K562 (cell line): Measurements from ENCODE around the gene CDKL5. TPM values are rescaled to one million over a fixed set of nuclear protein-coding genes. Genes with fewer than 3 reads are reported as not detected.

Experiments
- ATAC-seq: fragments of 200-7000 bp; cut with Tn5 transposase; 3 replicates; pipeline ENCODE4 v1.9.1; 2020; ENCODE audit warnings: moderate library complexity
- BruUV-seq: library from RNA; stranded (reverse); fragments of 400-500 nt; replicated peaks from 2 replicates; lab custom pipeline; 2021; lab: Mats Ljungman, UMichigan
- CTCF ChIA-PET: fragments of 300-600 bp; formaldehyde crosslinking; extraction: SDS; loops from one replicate; lab custom pipeline; 2021; ENCODE audit warnings: low intra/inter-chr PET ratio; lab: Yijun Ruan, JAX
- POLR2A ChIA-PET: fragments of 300-600, 350-650 bp; sonication (Branson Sonifier 250); formaldehyde crosslinking; extraction: SDS; loops from one replicate; lab custom pipeline; 2021; ENCODE audit warnings: antibody characterized with exemption, inconsistent platforms; lab: Yijun Ruan, JAX
- DNase-seq, 4 experiments: peaks; one replicate each; pipeline versions ENCODE4 v3.0.0 to v3.0.0-alpha.2; 2011 to 2018; ENCODE audit warnings: low spot score in 3 of 4, mixed read lengths in 3 of 4; ENCODE audit errors: extremely low read depth in 1 of 4
- FAIRE-seq: peaks from 2 replicates; lab custom pipeline; 2011; peaks lifted over from hg19 to GRCh38; lab: Jason Lieb, UNC
- H2AFZ ChIP-seq: 2 replicates; pipeline ENCODE4 v1.6.0; 2011; ENCODE audit warnings: low read depth, low read length, control low read depth, inconsistent platforms
- H3K27ac ChIP-seq: fragments of 200-600 bp; 3 replicates; pipeline ENCODE4 v1.8.0; 2011; ENCODE audit warnings: low read depth, mild to moderate bottlenecking, control low read depth, inconsistent platforms, low read length, moderate library complexity, mixed read lengths; ENCODE audit errors: extremely low read depth
- H3K27me3 ChIP-seq, 2 experiments: fragments of 300-600 bp in 1 of 2; 2 replicates in 1 of 2; 3 replicates in 1 of 2; pipeline versions ENCODE4 v1.6.0 to v1.8.0; 2011; ENCODE audit warnings: inconsistent platforms in 2 of 2, low read length in 2 of 2, mild to moderate bottlenecking in 1 of 2, mixed read lengths in 1 of 2, moderate library complexity in 1 of 2; ENCODE audit not compliant: control insufficient read depth in 2 of 2, insufficient read depth in 2 of 2
- H3K36me3 ChIP-seq: fragments of 300-600 bp; 3 replicates; pipeline ENCODE4 v1.8.0; 2011; ENCODE audit warnings: mild to moderate bottlenecking, low read length, inconsistent platforms; ENCODE audit not compliant: control insufficient read depth, insufficient read depth
- H3K4me1 ChIP-seq, 2 experiments: fragments of 200-600 bp in 1 of 2; replicated peaks in 1 of 2; 2 replicates in 1 of 2; 3 replicates in 1 of 2; pipeline versions ENCODE4 v1.5.1 to v1.8.0; 2011; ENCODE audit warnings: inconsistent platforms in 2 of 2, low read length in 2 of 2, mild to moderate bottlenecking in 1 of 2, mixed read lengths in 1 of 2, moderate library complexity in 1 of 2; ENCODE audit not compliant: control insufficient read depth in 2 of 2, insufficient read depth in 2 of 2
- H3K4me2 ChIP-seq: 2 replicates; pipeline ENCODE4 v1.6.1; 2011; ENCODE audit warnings: low read length, control low read depth, inconsistent platforms, mixed read lengths; ENCODE audit not compliant: insufficient read depth
- H3K4me3 ChIP-seq: fragments of 200-600 bp; sonication (generic), shearing (Covaris generic); 2 replicates; pipeline ENCODE4 v1.5.1; 2016; ENCODE audit warnings: control low read depth, inconsistent platforms
- H3K79me2 ChIP-seq: fragments of 200-600 bp; 3 replicates; pipeline ENCODE4 v1.8.0; 2011; ENCODE audit warnings: low read length, inconsistent platforms; ENCODE audit not compliant: control insufficient read depth, insufficient read depth
- H3K9ac ChIP-seq, 2 experiments: 2 replicates each; pipeline versions ENCODE4 v1.6.0 to v1.6.1; 2011; ENCODE audit warnings: low read depth in 2 of 2, low read length in 2 of 2, control low read depth in 1 of 2, inconsistent platforms in 1 of 2, mild to moderate bottlenecking in 1 of 2, mixed read lengths in 1 of 2; ENCODE audit not compliant: insufficient read depth in 1 of 2
- H3K9me1 ChIP-seq: one replicate; pipeline ENCODE4 v1.6.0; 2011; ENCODE audit warnings: inconsistent platforms, mild to moderate bottlenecking, low read length, moderate library complexity; ENCODE audit not compliant: control insufficient read depth, insufficient read depth
- H3K9me3 ChIP-seq: replicated peaks from 2 replicates; pipeline ENCODE4 v1.5.1; 2011; ENCODE audit warnings: low read depth, low read length, inconsistent platforms; ENCODE audit not compliant: control insufficient read depth, insufficient read depth
- H4K20me1 ChIP-seq: replicated peaks from 2 replicates; pipeline ENCODE4 v1.6.1; 2011; ENCODE audit warnings: low read length, inconsistent platforms, mixed read lengths; ENCODE audit not compliant: control insufficient read depth, insufficient read depth
- ARID1B ChIP-seq: fragments of 450-650 bp; IDR thresholded peaks from 2 replicates; pipeline ENCODE4 v1.6.1; 2016; ENCODE audit warnings: antibody characterized with exemption, mild to moderate bottlenecking, inconsistent platforms
- CSDE1 ChIP-seq, 2 experiments: fragments of 450-650 bp; IDR thresholded peaks; 2 replicates each; pipeline ENCODE4 v1.6.1; 2016; ENCODE audit warnings: mild to moderate bottlenecking in 1 of 2
- MIER1 ChIP-seq: fragments of 450-650 bp; IDR thresholded peaks from 2 replicates; pipeline ENCODE4 v1.6.1; 2016; ENCODE audit warnings: antibody characterized with exemption, mild to moderate bottlenecking, low read depth
- NR2C2 ChIP-seq, 2 experiments: fragments of 200-800 bp in 1 of 2; sonication (Bioruptor generic) in 1 of 2; sonication (generic) in 1 of 2; formaldehyde crosslinking in 1 of 2; IDR thresholded peaks; 2 replicates each; pipeline versions ENCODE4 v1.6.1 to v1.8.0; 2016 to 2022; ENCODE audit warnings: mild to moderate bottlenecking in 1 of 2, missing compliant biosample characterization in 1 of 2, missing genetic modification characterization in 1 of 2, missing genetic modification reagents in 1 of 2
- TFAM ChIP-seq: fragments of 250-450 bp; sonication (Bioruptor Pico); conservative IDR thresholded peaks from 2 replicates; pipeline ENCODE4 v1.5.0; 2021; ENCODE audit warnings: mild to moderate bottlenecking, moderate library complexity
- ZNF584 ChIP-seq: fragments of 200-800 bp; sonication (Bioruptor generic); IDR thresholded peaks from 2 replicates; pipeline ENCODE4 v1.6.1; 2016; ENCODE audit warnings: low read depth, mild to moderate bottlenecking, missing genetic modification characterization, missing compliant biosample characterization
- WGBS: fragments of 100-300 bp; shearing (Covaris generic); methylation state at CpG from one replicate; pipeline ENCODE4 v1.1.6; 2016; ENCODE audit warnings: low coverage, mixed read lengths; ENCODE audit not compliant: insufficient coverage; ENCODE audit errors: missing lambda C conversion rate; 5-methylcytosine and 5-hydroxymethylcytosine counted together
- in situ Hi-C: fragments of 300-500 bp; cut with MboI; formaldehyde crosslinking; loops from 4 replicates; pipeline ENCODE4 v1.15.0; 2018; ENCODE audit warnings: inconsistent platforms, mixed read lengths
- intact Hi-C: fragments of 100-400 bp; cut with micrococcal nuclease; formaldehyde crosslinking; loops from 2 replicates; pipeline ENCODE4 v1.14.2; 2022
- polyA plus RNA-seq, 8 experiments: library from polyadenylated mRNA; depleted of rRNA in 4 of 8; stranded (reverse) in 5 of 8; unstranded in 3 of 8; fragments of >200 nt; fragmentation: Nextera tagmentation in 2 of 8; fragmentation: Illumina TruSeq in 1 of 8; extraction: Ambion mirVana in 2 of 8; extraction: Trizol in 1 of 8; gene quantifications; 2 replicates each; pipeline versions ENCODE4 v1.2.1 to v1.2.3, GENCODE V29; 2011 to 2014; ENCODE audit warnings: inconsistent platforms in 1 of 8, missing spikeins in 1 of 8
- total RNA-seq, 7 experiments: library from RNA; depleted of rRNA in 6 of 7; stranded (reverse); fragments of >200 nt in 6 of 7; fragmentation: Illumina TruSeq in 2 of 7; extraction: Trizol in 2 of 7; gene quantifications; 2 replicates each; pipeline versions ENCODE4 v1.2.1 to v1.2.3, GENCODE V29; 2011 to 2021; ENCODE audit warnings: low replicate concordance in 1 of 7
- TF ChIP-seq, protein P1 (sequence below): sonication (generic); formaldehyde crosslinking; IDR thresholded peaks from 2 replicates; pipeline ENCODE4 v1.8.1; 2022; ENCODE audit warnings: missing genetic modification reagents
- TF ChIP-seq, protein P2 (sequence below): sonication (generic); formaldehyde crosslinking; IDR thresholded peaks from 2 replicates; pipeline ENCODE4 v1.9.0; 2022; ENCODE audit warnings: mild to moderate bottlenecking, missing genetic modification reagents
- TF ChIP-seq, protein P3 (sequence below): fragments of 450-650 bp; formaldehyde crosslinking; IDR thresholded peaks from 2 replicates; pipeline ENCODE4 v1.4.0; 2020; ENCODE audit warnings: mild to moderate bottlenecking

Gene CDKL5
- total and polyA plus RNA-seq, 9 of the 15 experiments (the other 6 are each of a cell fraction or from before 2014, with no cell fraction given): under 0.01 to 0.21 (median 0.04) TPM

GRCh38 chrX:18573556-18573955, 148.1 kb downstream of the CDKL5 start (continued):
- TF ChIP-seq, protein P1, sequence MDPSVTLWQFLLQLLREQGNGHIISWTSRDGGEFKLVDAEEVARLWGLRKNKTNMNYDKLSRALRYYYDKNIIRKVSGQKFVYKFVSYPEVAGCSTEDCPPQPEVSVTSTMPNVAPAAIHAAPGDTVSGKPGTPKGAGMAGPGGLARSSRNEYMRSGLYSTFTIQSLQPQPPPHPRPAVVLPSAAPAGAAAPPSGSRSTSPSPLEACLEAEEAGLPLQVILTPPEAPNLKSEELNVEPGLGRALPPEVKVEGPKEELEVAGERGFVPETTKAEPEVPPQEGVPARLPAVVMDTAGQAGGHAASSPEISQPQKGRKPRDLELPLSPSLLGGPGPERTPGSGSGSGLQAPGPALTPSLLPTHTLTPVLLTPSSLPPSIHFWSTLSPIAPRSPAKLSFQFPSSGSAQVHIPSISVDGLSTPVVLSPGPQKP: no peak
- TF ChIP-seq NR2C2 (CRISPR knock-in tag; IDR thresholded peaks at IDR 0.05) (no peak), NR2C2 (tag; IDR thresholded peaks at IDR 0.05) (no peak), TFAM (CRISPR knock-in tag) (no peak), CSDE1 (IDR thresholded peaks at IDR 0.05) (no peak), MIER1 (no peak), ARID1B (no peak)
- TF ChIP-seq, protein P2, sequence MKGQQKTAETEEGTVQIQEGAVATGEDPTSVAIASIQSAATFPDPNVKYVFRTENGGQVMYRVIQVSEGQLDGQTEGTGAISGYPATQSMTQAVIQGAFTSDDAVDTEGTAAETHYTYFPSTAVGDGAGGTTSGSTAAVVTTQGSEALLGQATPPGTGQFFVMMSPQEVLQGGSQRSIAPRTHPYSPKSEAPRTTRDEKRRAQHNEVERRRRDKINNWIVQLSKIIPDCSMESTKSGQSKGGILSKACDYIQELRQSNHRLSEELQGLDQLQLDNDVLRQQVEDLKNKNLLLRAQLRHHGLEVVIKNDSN (CRISPR knock-in tag): no peak

- ChIA-PET CTCF (no interaction called here), POLR2A (no interaction called here)
- no peak overlapping the region for H3K4me3 ChIP-seq
- H3K79me2 ChIP-seq: no peaks in the 10 kb centered on the region
- in situ Hi-C loops (no loop called here), intact Hi-C loops (no loop called here)
- no TSS peak for BruUV-seq
- no peaks in the 10 kb centered on the region for H3K27me3 ChIP-seq
- TF ChIP-seq, protein P3, sequence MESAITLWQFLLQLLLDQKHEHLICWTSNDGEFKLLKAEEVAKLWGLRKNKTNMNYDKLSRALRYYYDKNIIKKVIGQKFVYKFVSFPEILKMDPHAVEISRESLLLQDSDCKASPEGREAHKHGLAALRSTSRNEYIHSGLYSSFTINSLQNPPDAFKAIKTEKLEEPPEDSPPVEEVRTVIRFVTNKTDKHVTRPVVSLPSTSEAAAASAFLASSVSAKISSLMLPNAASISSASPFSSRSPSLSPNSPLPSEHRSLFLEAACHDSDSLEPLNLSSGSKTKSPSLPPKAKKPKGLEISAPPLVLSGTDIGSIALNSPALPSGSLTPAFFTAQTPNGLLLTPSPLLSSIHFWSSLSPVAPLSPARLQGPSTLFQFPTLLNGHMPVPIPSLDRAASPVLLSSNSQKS (CRISPR knock-in tag): no peak
- TF ChIP-seq ZNF584 (CRISPR knock-in tag): no peak
- H2AFZ ChIP-seq: no peak overlapping the region
- WGBS: 0% methylated on average over 3 of the region's 3 CpGs
- no peaks in the 10 kb centered on the region for H3K4me1 ChIP-seq
- H3K27ac ChIP-seq: no peak overlapping the region
- no peak for DNase-seq
- no peaks in the 10 kb centered on the region for H3K36me3 ChIP-seq
- no peaks in the 10 kb centered on the region for H3K9me3 ChIP-seq
- no peak overlapping the region for H3K9ac ChIP-seq
- H4K20me1 ChIP-seq: no peaks in the 10 kb centered on the region
- no peak overlapping the region for H3K4me2 ChIP-seq
- no peak for FAIRE-seq
- no peaks in the 10 kb centered on the region for H3K9me1 ChIP-seq
- ATAC-seq: no peak
Observed at GRCh38 chrX:18574591-18574990, 149.2 kb downstream of the CDKL5 start.
